ENCODE results near the gene NEK5. TPM values are rescaled to one million over a fixed set of nuclear protein-coding genes. Genes with fewer than 3 reads are reported as not detected.

Gene NEK5
- total and polyA plus RNA-seq, 2 experiments from 2014 or later, result 0.19 TPM; not detected in 1

GRCh38 chr13:51999510-51999911 is 129.4 kb downstream of the NEK5 start:
- no peak overlapping the region for H3K4me2 ChIP-seq (ENCODE audit: unreplicated experiment)

GRCh38 chr13:51998723-51999509 is 130.0 kb downstream of the NEK5 start:
- Histone ChIP-seq H2AFZ (no peak overlapping the region), H3K79me2 (ENCODE audit: insufficient read depth) (no peaks in the 10 kb centered on the region), H3K36me3 (ENCODE audit: low read depth) (no peaks in the 10 kb centered on the region), H3K9me3 (ENCODE audit: low read depth) (no peaks in the 10 kb centered on the region), H3F3A (ENCODE audit: insufficient read depth) (no peaks in the 10 kb centered on the region), H3K27me3 (replicated peaks; ENCODE audit: insufficient read depth) (peaks cover 49% of the 10 kb centered on the region), H3K4me2 (ENCODE audit: unreplicated experiment) (no peak overlapping the region), H3K9me2 (ENCODE audit: insufficient read depth) (no peaks in the 10 kb centered on the region), H3K9ac (no peak overlapping the region), H3K4me3 (no peak overlapping the region), H3K4me1 (ENCODE audit: insufficient read depth) (no peaks in the 10 kb centered on the region), H4K20me1 (ENCODE audit: insufficient read depth) (no peaks in the 10 kb centered on the region), H3K27ac (no peak overlapping the region)
- no peak for TF ChIP-seq EZH2 (IDR thresholded peaks at IDR 0.05; ENCODE audit: insufficient read depth, poor library complexity, severe bottlenecking)
- TF ChIP-seq EZH2phosphoT487 (IDR thresholded peaks at IDR 0.05; ENCODE audit: insufficient read depth, low read depth), result no peak
- DNase-seq, result no peak
- WGBS, 2 experiments (ENCODE audit: low coverage in 1 of 2, low lambda C conversion rate in 2 of 2, missing lambda C conversion rate in 2 of 2), result 40 to 42% methylated on average over 6 of the region's 6 CpGs
- in situ Hi-C loops (cut with MboI), result no loop called here

More at GRCh38 chr13:51999510-51999911, 129.4 kb downstream of the NEK5 start:
- no peaks in the 10 kb centered on the region for H3K36me3 ChIP-seq (ENCODE audit: low read depth)
- H3K27ac ChIP-seq, result no peak overlapping the region
- peak; percentile 25 for DNase-seq
- H3K79me2 ChIP-seq (ENCODE audit: insufficient read depth), result no peaks in the 10 kb centered on the region
- in situ Hi-C loops (cut with MboI), result no loop called here
- no peaks in the 10 kb centered on the region for H4K20me1 ChIP-seq (ENCODE audit: insufficient read depth)
- no peak overlapping the region for H2AFZ ChIP-seq
- H3K9me3 ChIP-seq (ENCODE audit: low read depth), result no peaks in the 10 kb centered on the region
- 25 to 28% methylated on average over 13 of the region's 13 CpGs for WGBS, 2 experiments (ENCODE audit: low coverage in 1 of 2, low lambda C conversion rate in 2 of 2, missing lambda C conversion rate in 2 of 2)
- H3K4me3 ChIP-seq, result no peak overlapping the region
- H3K9ac ChIP-seq, result no peak overlapping the region
- TF ChIP-seq EZH2 (IDR thresholded peaks at IDR 0.05; ENCODE audit: insufficient read depth, poor library complexity, severe bottlenecking) (no peak), EZH2phosphoT487 (IDR thresholded peaks at IDR 0.05; ENCODE audit: insufficient read depth, low read depth) (no peak)
- peaks cover 47% of the 10 kb centered on the region for H3K27me3 ChIP-seq (replicated peaks; ENCODE audit: insufficient read depth)
- no peaks in the 10 kb centered on the region for H3K9me2 ChIP-seq (ENCODE audit: insufficient read depth)
- H3F3A ChIP-seq (ENCODE audit: insufficient read depth), result no peaks in the 10 kb centered on the region
- no peaks in the 10 kb centered on the region for H3K4me1 ChIP-seq (ENCODE audit: insufficient read depth)

- Histone ChIP-seq H3F3A (ENCODE audit: insufficient read depth) (no peaks in the 10 kb centered on the region), H3K36me3 (ENCODE audit: low read depth) (no peaks in the 10 kb centered on the region), H3K9me3 (ENCODE audit: low read depth) (no peaks in the 10 kb centered on the region), H3K4me3 (no peak overlapping the region), H3K79me2 (ENCODE audit: insufficient read depth) (no peaks in the 10 kb centered on the region), H3K27me3 (replicated peaks; ENCODE audit: insufficient read depth) (peaks cover 53% of the 10 kb centered on the region), H3K9me2 (ENCODE audit: insufficient read depth) (no peaks in the 10 kb centered on the region), H3K27ac (no peak overlapping the region), H2AFZ (no peak overlapping the region), H3K9ac (no peak overlapping the region), H3K4me2 (ENCODE audit: unreplicated experiment) (no peak overlapping the region), H3K4me1 (ENCODE audit: insufficient read depth) (no peaks in the 10 kb centered on the region), H4K20me1 (ENCODE audit: insufficient read depth) (no peaks in the 10 kb centered on the region)
- TF ChIP-seq EZH2 (IDR thresholded peaks at IDR 0.05; ENCODE audit: insufficient read depth, poor library complexity, severe bottlenecking) (no peak), EZH2phosphoT487 (IDR thresholded peaks at IDR 0.05; ENCODE audit: insufficient read depth, low read depth) (no peak)
- DNase-seq, result no peak
- in situ Hi-C loops (cut with MboI), result no loop called here
- 35 to 38% methylated on average over 8 of the region's 8 CpGs for WGBS, 2 experiments (ENCODE audit: low coverage in 1 of 2, low lambda C conversion rate in 2 of 2, missing lambda C conversion rate in 2 of 2)
Observed at GRCh38 chr13:51997641-51998330, 131.1 kb downstream of the NEK5 start.

GRCh38 chr13:51997186-51997585 is 131.7 kb downstream of the NEK5 start:
- no peaks in the 10 kb centered on the region for H3K79me2 ChIP-seq (ENCODE audit: insufficient read depth)
- H3K4me1 ChIP-seq (ENCODE audit: insufficient read depth), result no peaks in the 10 kb centered on the region
- H2AFZ ChIP-seq, result no peak overlapping the region
- no peak overlapping the region for H3K4me3 ChIP-seq
- no peaks in the 10 kb centered on the region for H3K9me3 ChIP-seq (ENCODE audit: low read depth)
- no peak overlapping the region for H3K9ac ChIP-seq
- no peaks in the 10 kb centered on the region for H3K9me2 ChIP-seq (ENCODE audit: insufficient read depth)
- H3K27ac ChIP-seq, result no peak overlapping the region
- no peak overlapping the region for H3K4me2 ChIP-seq (ENCODE audit: unreplicated experiment)
- no peaks in the 10 kb centered on the region for H4K20me1 ChIP-seq (ENCODE audit: insufficient read depth)
- H3F3A ChIP-seq (ENCODE audit: insufficient read depth), result no peaks in the 10 kb centered on the region
- 50 to 54% methylated on average over 2 of the region's 2 CpGs for WGBS, 2 experiments (ENCODE audit: low coverage in 1 of 2, low lambda C conversion rate in 2 of 2, missing lambda C conversion rate in 2 of 2)
- TF ChIP-seq EZH2phosphoT487 (IDR thresholded peaks at IDR 0.05; ENCODE audit: insufficient read depth, low read depth) (no peak), EZH2 (IDR thresholded peaks at IDR 0.05; ENCODE audit: insufficient read depth, poor library complexity, severe bottlenecking) (no peak)
- in situ Hi-C loops (cut with MboI), result no loop called here
- peaks cover 53% of the 10 kb centered on the region for H3K27me3 ChIP-seq (replicated peaks; ENCODE audit: insufficient read depth)
- no peaks in the 10 kb centered on the region for H3K36me3 ChIP-seq (ENCODE audit: low read depth)
- no peak for DNase-seq

All from GM23248 (cell line).